Nephron progenitor cell (in vitro differentiated cells): ENCODE data around the gene RAB7B.

Source experiments
- DNase-seq: peaks from one replicate; pipeline ENCODE4 v3.0.0; 2021
- H3K27ac Mint-ChIP-seq: 2 replicates; pipeline ENCODE4 v1.8.0; 2021; ENCODE audit warnings: mild to moderate bottlenecking, moderate library complexity, mixed read lengths
- H3K27me3 Mint-ChIP-seq: 2 replicates; pipeline ENCODE4 v1.8.0; 2021; ENCODE audit warnings: mild to moderate bottlenecking, low read depth, mixed read lengths; ENCODE audit not compliant: poor library complexity
- H3K36me3 Mint-ChIP-seq: 2 replicates; pipeline ENCODE4 v1.8.0; 2021; ENCODE audit warnings: low read depth, mixed read lengths
- H3K4me1 Mint-ChIP-seq: 2 replicates; pipeline ENCODE4 v1.8.0; 2021; ENCODE audit warnings: mixed read lengths
- H3K4me3 Mint-ChIP-seq: 2 replicates; pipeline ENCODE4 v1.8.0; 2021; ENCODE audit warnings: mild to moderate bottlenecking, moderate library complexity, mixed read lengths
- H3K9me3 Mint-ChIP-seq: 2 replicates; pipeline ENCODE4 v1.8.0; 2021; ENCODE audit warnings: mild to moderate bottlenecking, moderate library complexity, mixed read lengths
- CTCF ChIP-seq: fragments of 200-600 bp; sonication (generic); IDR thresholded peaks from 2 replicates; pipeline ENCODE4 v1.5.0; 2021; ENCODE audit warnings: antibody characterized with exemption

Gene RAB7B

GRCh38 chr1:205969229-205969628, 34.0 kb downstream of the RAB7B start:
- H3K36me3 Mint-ChIP-seq = no peaks in the 10 kb centered on the region
- peaks cover 20% of the 10 kb centered on the region for H3K4me1 Mint-ChIP-seq
- H3K4me3 Mint-ChIP-seq = no peak overlapping the region
- DNase-seq = no peak
- H3K27me3 Mint-ChIP-seq = peaks cover 17% of the 10 kb centered on the region
- no peaks in the 10 kb centered on the region for H3K9me3 Mint-ChIP-seq
- no peak for TF ChIP-seq CTCF
- H3K27ac Mint-ChIP-seq = no peak overlapping the region

GRCh38 chr1:205967554-205968335, 35.5 kb downstream of the RAB7B start:
- Mint-ChIP-seq H3K9me3 (no peaks in the 10 kb centered on the region), H3K27me3 (peaks cover 13% of the 10 kb centered on the region), H3K27ac (no peak overlapping the region), H3K4me1 (peaks cover 25% of the 10 kb centered on the region), H3K36me3 (no peaks in the 10 kb centered on the region), H3K4me3 (no peak overlapping the region)
- TF ChIP-seq CTCF = no peak
- no peak for DNase-seq

DNA sequence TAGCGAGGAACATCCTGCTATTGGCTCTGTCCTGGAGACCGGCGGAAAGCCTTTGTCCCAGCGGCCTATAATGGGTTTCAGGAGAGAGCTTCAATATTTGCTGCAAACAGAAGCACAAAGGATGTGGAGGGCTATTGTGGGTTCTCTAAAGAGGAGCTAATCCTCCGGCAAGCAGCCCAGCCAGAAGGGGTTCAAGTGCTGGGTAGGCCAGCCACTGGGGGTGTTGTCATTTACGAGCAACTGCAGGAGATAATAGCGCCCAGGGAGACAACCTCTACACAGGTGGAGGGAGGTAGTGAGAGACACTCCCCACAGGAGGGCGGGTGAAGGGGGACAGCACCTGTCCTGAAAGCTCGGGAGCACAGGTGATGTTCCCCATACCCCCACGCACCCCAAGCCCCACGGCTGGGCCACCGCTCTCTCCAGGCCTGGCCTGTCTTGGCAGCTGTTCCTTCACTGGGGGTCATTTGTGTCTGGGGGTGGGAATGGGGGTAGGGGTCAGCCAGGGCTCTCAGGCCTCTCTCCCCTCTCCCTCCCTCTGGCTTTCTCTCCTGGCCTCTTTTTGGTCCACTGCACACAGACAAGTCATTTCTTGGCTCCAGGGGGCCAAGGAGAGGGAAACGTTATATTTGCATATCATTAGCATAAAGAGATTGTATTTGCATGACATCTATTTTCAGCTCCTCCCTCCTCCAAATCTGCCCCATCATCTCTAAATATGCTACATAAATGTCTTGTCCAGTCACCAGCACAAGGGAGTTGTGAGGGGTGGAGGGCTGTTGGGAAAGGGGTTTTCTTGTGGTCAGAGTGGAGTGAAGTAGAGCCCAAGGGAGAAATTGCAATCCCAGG, 37.9 kb downstream of the RAB7B start:
- Mint-ChIP-seq H3K4me3 (no peak overlapping the region), H3K27ac (no peak overlapping the region), H3K9me3 (no peaks in the 10 kb centered on the region), H3K4me1 (peaks cover 42% of the 10 kb centered on the region), H3K27me3 (peaks cover 14% of the 10 kb centered on the region), H3K36me3 (no peaks in the 10 kb centered on the region)
- no peak for TF ChIP-seq CTCF
- DNase-seq = no peak

DNA sequence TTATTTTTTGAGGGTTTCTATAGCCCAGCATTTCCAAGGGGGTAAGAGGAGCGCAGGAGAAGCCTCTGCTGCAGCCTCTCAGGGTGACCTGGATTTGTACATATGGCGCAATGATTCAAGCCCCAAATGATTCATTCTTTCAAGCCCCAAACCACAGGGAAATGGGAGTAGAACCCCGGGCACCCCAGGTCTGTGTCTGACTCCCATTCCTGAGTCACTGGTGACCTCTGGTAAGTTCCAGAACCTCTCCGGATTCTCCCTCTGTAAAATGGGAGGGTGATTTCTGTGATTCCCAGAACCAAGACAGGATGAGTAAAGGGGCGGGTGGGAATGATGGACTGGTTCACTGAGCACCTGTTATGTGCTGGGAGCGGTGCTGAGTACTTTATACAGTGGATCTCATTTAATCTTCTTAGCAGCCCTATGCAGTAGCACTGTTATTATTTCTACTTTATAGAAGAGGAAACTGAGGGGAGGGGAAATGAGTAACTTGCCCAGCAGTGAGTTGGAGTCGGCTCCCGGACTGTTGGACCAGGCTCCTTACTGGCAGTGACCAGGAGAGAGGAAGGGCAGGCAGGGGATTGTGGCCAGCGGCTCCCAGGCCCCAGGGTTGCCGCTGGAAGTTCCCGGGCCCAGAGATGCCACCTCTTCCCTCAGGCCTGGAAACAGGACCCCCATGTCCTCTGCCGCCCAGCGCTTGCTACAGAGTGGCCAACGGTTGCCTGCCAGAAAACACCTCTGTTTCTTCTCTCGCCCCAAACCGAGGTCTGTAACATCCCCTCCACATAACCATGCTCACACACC, 39.6 kb downstream of the RAB7B start:
- no peak for TF ChIP-seq CTCF
- Mint-ChIP-seq H3K4me3 (no peak overlapping the region), H3K27me3 (peaks cover 17% of the 10 kb centered on the region), H3K27ac (no peak overlapping the region), H3K36me3 (no peaks in the 10 kb centered on the region), H3K4me1 (peaks cover 51% of the 10 kb centered on the region), H3K9me3 (no peaks in the 10 kb centered on the region)
- DNase-seq = no peak

DNA sequence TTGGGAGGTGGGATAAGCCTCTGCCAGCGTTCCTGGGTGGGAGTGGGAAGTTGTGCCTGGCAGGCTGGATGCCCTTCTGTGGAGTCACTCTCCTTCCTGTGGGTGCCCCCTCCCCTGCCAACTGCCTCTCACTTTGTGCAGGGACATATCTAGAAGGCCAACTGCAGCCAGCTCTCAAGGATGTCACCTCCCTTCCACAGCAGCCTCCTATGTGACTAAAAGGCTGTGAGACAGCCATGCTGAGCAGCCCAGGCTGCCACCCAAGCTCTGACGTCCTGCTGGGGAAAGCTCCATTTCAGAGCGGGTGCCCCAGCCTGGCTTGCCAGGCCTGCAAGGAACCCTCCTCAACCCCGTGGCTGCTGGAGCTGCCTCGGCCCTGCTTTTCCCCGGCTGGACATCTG, 40.4 kb downstream of the RAB7B start:
- H3K27ac Mint-ChIP-seq = no peak overlapping the region

More for the DNA sequence above, 40.4 kb downstream of the RAB7B start:
- H3K27me3 Mint-ChIP-seq = peaks cover 17% of the 10 kb centered on the region
- no peak for TF ChIP-seq CTCF
- peaks cover 51% of the 10 kb centered on the region for H3K4me1 Mint-ChIP-seq
- H3K4me3 Mint-ChIP-seq = no peak overlapping the region
- H3K9me3 Mint-ChIP-seq = no peaks in the 10 kb centered on the region
- H3K36me3 Mint-ChIP-seq = no peaks in the 10 kb centered on the region
- no peak for DNase-seq
